PC-3 (cell line): Measurements from ENCODE around the gene PIGP.

Source experiments
- EZH2 ChIP-seq: fragments of 300-600 bp; sonication (generic); IDR thresholded peaks from one replicate; pipeline ENCODE4 v1.6.1; 2017; ENCODE audit warnings: antibody characterized with exemption, mild to moderate bottlenecking, low read length; ENCODE audit not compliant: unreplicated experiment
- EZH2phosphoT487 ChIP-seq: fragments of 300-600 bp; sonication (generic); IDR thresholded peaks from 2 replicates; pipeline ENCODE4 v1.6.1; 2018; ENCODE audit warnings: mild to moderate bottlenecking, antibody characterized with exemption, low read length, borderline replicate concordance
- TF ChIP-seq, protein P1 (sequence below): fragments of 300-600 bp; sonication (generic); conservative IDR thresholded peaks from 2 replicates; pipeline ENCODE4 v1.5.1; 2017; ENCODE audit warnings: antibody characterized with exemption, low read depth, mild to moderate bottlenecking, low read length

- TF ChIP-seq EZH2phosphoT487 (no peak), EZH2 (no peak)
- TF ChIP-seq, protein P1, sequence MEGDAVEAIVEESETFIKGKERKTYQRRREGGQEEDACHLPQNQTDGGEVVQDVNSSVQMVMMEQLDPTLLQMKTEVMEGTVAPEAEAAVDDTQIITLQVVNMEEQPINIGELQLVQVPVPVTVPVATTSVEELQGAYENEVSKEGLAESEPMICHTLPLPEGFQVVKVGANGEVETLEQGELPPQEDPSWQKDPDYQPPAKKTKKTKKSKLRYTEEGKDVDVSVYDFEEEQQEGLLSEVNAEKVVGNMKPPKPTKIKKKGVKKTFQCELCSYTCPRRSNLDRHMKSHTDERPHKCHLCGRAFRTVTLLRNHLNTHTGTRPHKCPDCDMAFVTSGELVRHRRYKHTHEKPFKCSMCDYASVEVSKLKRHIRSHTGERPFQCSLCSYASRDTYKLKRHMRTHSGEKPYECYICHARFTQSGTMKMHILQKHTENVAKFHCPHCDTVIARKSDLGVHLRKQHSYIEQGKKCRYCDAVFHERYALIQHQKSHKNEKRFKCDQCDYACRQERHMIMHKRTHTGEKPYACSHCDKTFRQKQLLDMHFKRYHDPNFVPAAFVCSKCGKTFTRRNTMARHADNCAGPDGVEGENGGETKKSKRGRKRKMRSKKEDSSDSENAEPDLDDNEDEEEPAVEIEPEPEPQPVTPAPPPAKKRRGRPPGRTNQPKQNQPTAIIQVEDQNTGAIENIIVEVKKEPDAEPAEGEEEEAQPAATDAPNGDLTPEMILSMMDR, result no peak
Measured at GRCh38 chr21:37040212-37040611, 32.7 kb downstream of the PIGP start.
